Smooth muscle cell (in vitro differentiated cells): Measurements from ENCODE around the gene BTBD9. TPM values are rescaled to one million over a fixed set of nuclear protein-coding genes. Genes with fewer than 3 reads are reported as not detected.

ENCODE experiments used
- DNase-seq: peaks from one replicate; lab custom pipeline; 2025; ENCODE audit not compliant: unreplicated experiment; lab: John Stamatoyannopoulos, UW
- H2AFZ ChIP-seq: fragments of 200-600 bp; sonication (generic); 2 replicates; pipeline ENCODE4 v1.6.0; 2016; ENCODE audit warnings: antibody characterized with exemption, low read depth, mild to moderate bottlenecking
- H3F3A ChIP-seq: fragments of 200-600 bp; sonication (generic); 2 replicates; pipeline ENCODE4 v1.6.0; 2017; ENCODE audit warnings: antibody characterized with exemption, low read depth
- H3K27ac ChIP-seq: fragments of 200-600 bp; sonication (generic); 2 replicates; pipeline ENCODE4 v1.5.1; 2016; ENCODE audit warnings: low read depth, mild to moderate bottlenecking
- H3K27me3 ChIP-seq: fragments of 200-600 bp; sonication (generic); 2 replicates; pipeline ENCODE4 v1.6.1; 2016; ENCODE audit warnings: low read depth, mild to moderate bottlenecking
- H3K36me3 ChIP-seq: fragments of 200-600 bp; sonication (generic); 2 replicates; pipeline ENCODE4 v1.5.1; 2016; ENCODE audit warnings: low read depth
- H3K4me1 ChIP-seq: fragments of 200-600 bp; sonication (generic); 2 replicates; pipeline ENCODE4 v1.5.1; 2016; ENCODE audit warnings: low read depth
- H3K4me2 ChIP-seq: fragments of 200-600 bp; sonication (generic); 2 replicates; pipeline ENCODE4 v1.6.0; 2016; ENCODE audit warnings: mild to moderate bottlenecking
- H3K4me3 ChIP-seq: fragments of 200-600 bp; sonication (generic); 2 replicates; pipeline ENCODE4 v1.5.1; 2016; ENCODE audit warnings: mild to moderate bottlenecking
- H3K79me2 ChIP-seq: fragments of 200-600 bp; sonication (generic); 2 replicates; pipeline ENCODE4 v1.6.0; 2016; ENCODE audit warnings: low read depth, mild to moderate bottlenecking
- H3K9ac ChIP-seq: fragments of 200-600 bp; sonication (generic); 2 replicates; pipeline ENCODE4 v1.6.0; 2016; ENCODE audit warnings: low read depth
- H3K9me3 ChIP-seq: fragments of 200-600 bp; sonication (generic); replicated peaks from 2 replicates; pipeline ENCODE4 v1.5.1; 2016; ENCODE audit warnings: low read depth
- H4K20me1 ChIP-seq: fragments of 200-600 bp; sonication (generic); 2 replicates; pipeline ENCODE4 v1.6.0; 2016; ENCODE audit warnings: low read depth
- CTCF ChIP-seq: fragments of 200-600 bp; sonication (generic); IDR thresholded peaks from 2 replicates; pipeline ENCODE4 v1.5.1; 2017; ENCODE audit warnings: borderline replicate concordance, mild to moderate bottlenecking, antibody characterized with exemption; ENCODE audit not compliant: insufficient read depth, poor library complexity, severe bottlenecking
- WGBS: methylation state at CpG from one replicate; pipeline ENCODE4 v1.1.7; 2016; ENCODE audit warnings: low lambda C conversion rate; 5-methylcytosine and 5-hydroxymethylcytosine counted together
- polyA plus RNA-seq: library from polyadenylated mRNA; unstranded; fragments of >200 nt; fragmentation: Nextera tagmentation; extraction: Ambion mirVana; gene quantifications from 2 replicates; pipeline ENCODE4 v1.2.1, GENCODE V29; 2016
- total RNA-seq: library from RNA; depleted of rRNA; stranded (reverse); fragments of >200 nt; gene quantifications from 2 replicates; pipeline ENCODE4 v1.2.3, GENCODE V29; 2014

BTBD9 gene
- total and polyA plus RNA-seq, 2 experiments from 2014 or later, result 5.6 to 12.5 TPM

GRCh38 chr6:38233161-38233791 lies 406.5 kb downstream of the BTBD9 start:
- Histone ChIP-seq H3K27ac (no peak overlapping the region), H3K79me2 (no peaks in the 10 kb centered on the region), H3K9ac (no peak overlapping the region), H3K9me3 (no peaks in the 10 kb centered on the region), H2AFZ (no peak overlapping the region), H3K4me2 (no peak overlapping the region), H3K4me1 (no peaks in the 10 kb centered on the region), H3K27me3 (no peaks in the 10 kb centered on the region), H4K20me1 (peaks cover 9% of the 10 kb centered on the region), H3F3A (no peaks in the 10 kb centered on the region), H3K4me3 (no peak overlapping the region), H3K36me3 (no peaks in the 10 kb centered on the region)
- WGBS, result 90% methylated on average over 5 of the region's 5 CpGs
- TF ChIP-seq CTCF, result no peak
- no peak for DNase-seq

- no peak for TF ChIP-seq CTCF
- H3K79me2 ChIP-seq, result no peaks in the 10 kb centered on the region
- H3K9me3 ChIP-seq, result no peaks in the 10 kb centered on the region
- no peak overlapping the region for H3K9ac ChIP-seq
- no peaks in the 10 kb centered on the region for H3F3A ChIP-seq
- peaks cover 21% of the 10 kb centered on the region for H4K20me1 ChIP-seq
- peaks cover 4% of the 10 kb centered on the region for H3K27me3 ChIP-seq
- no peaks in the 10 kb centered on the region for H3K36me3 ChIP-seq
- H3K4me2 ChIP-seq, result no peak overlapping the region
- no peaks in the 10 kb centered on the region for H3K4me1 ChIP-seq
- WGBS, result 38% methylated on average over 2 of the region's 2 CpGs
- H3K4me3 ChIP-seq, result no peak overlapping the region
- no peak overlapping the region for H3K27ac ChIP-seq
- no peak overlapping the region for H2AFZ ChIP-seq
- no peak for DNase-seq
Measured at GRCh38 chr6:38225766-38226165, 414.0 kb downstream of the BTBD9 start.

- Histone ChIP-seq H3K9me3 (no peaks in the 10 kb centered on the region), H2AFZ (no peak overlapping the region), H3K36me3 (no peaks in the 10 kb centered on the region), H3K27me3 (peaks cover 4% of the 10 kb centered on the region), H3K4me2 (no peak overlapping the region), H3K4me1 (no peaks in the 10 kb centered on the region), H3K9ac (no peak overlapping the region), H3K79me2 (no peaks in the 10 kb centered on the region), H3K4me3 (no peak overlapping the region), H3K27ac (no peak overlapping the region), H3F3A (no peaks in the 10 kb centered on the region), H4K20me1 (peaks cover 5% of the 10 kb centered on the region)
- WGBS, result 93% methylated on average over 4 of the region's 4 CpGs
- no peak for TF ChIP-seq CTCF
- DNase-seq, result no peak
Measured at GRCh38 chr6:38221251-38221650, 418.5 kb downstream of the BTBD9 start.
